CD14-positive monocyte (primary cell): Measurements from ENCODE around the gene ZNF23. TPM values are rescaled to one million over a fixed set of nuclear protein-coding genes. Genes with fewer than 3 reads are reported as not detected.

Source experiments
- DNase-seq, 3 donors: peaks; one replicate each; pipeline ENCODE4 v3.0.0-alpha.2; 2011 to 2022
- H2AFZ ChIP-seq: 2 replicates; pipeline ENCODE4 v1.6.0; 2012; ENCODE audit warnings: mild to moderate bottlenecking, low read depth, low read length, inconsistent platforms; ENCODE audit not compliant: insufficient read depth, poor library complexity, severe bottlenecking
- H3K27ac ChIP-seq, 2 donors: 1 replicate in 1 of 2; 2 replicates in 1 of 2; pipeline ENCODE4 v1.5.1; 2012 to 2013; ENCODE audit warnings: low read length in 2 of 2, control low read depth in 1 of 2, inconsistent platforms in 1 of 2, low read depth in 1 of 2, mild to moderate bottlenecking in 1 of 2
- H3K27me3 ChIP-seq, 2 donors: one replicate each; pipeline versions ENCODE4 v1.6.0 to v1.6.1; 2011 to 2013; ENCODE audit warnings: low read length in 2 of 2; ENCODE audit not compliant: control insufficient read depth in 2 of 2, insufficient read depth in 2 of 2
- H3K36me3 ChIP-seq, 2 donors: replicated peaks in 1 of 2; 1 replicate in 1 of 2; 2 replicates in 1 of 2; pipeline versions ENCODE4 v1.5.1 to v1.6.1; 2012 to 2013; ENCODE audit warnings: low read length in 2 of 2, control low read depth in 1 of 2, inconsistent platforms in 1 of 2, mild to moderate bottlenecking in 1 of 2; ENCODE audit not compliant: insufficient read depth in 2 of 2, control insufficient read depth in 1 of 2
- H3K4me1 ChIP-seq, 2 donors: 1 replicate in 1 of 2; 2 replicates in 1 of 2; pipeline versions ENCODE4 v1.5.1 to v1.6.1; 2012 to 2013; ENCODE audit warnings: low read length in 2 of 2, control low read depth in 1 of 2, inconsistent platforms in 1 of 2, mild to moderate bottlenecking in 1 of 2, moderate library complexity in 1 of 2; ENCODE audit not compliant: insufficient read depth in 2 of 2, control insufficient read depth in 1 of 2
- H3K4me2 ChIP-seq: replicated peaks from 2 replicates; pipeline ENCODE3; 2012; ENCODE audit warnings: low read length, moderate library complexity, mild to moderate bottlenecking; ENCODE audit not compliant: poor library complexity, severe bottlenecking; ENCODE audit errors: extremely low read depth
- H3K4me3 ChIP-seq, 3 experiments: fragments of 200-600 bp in 1 of 3; sonication (generic) in 1 of 3; replicated peaks in 1 of 3; 1 replicate in 2 of 3; 2 replicates in 1 of 3; pipeline ENCODE4 v1.5.1; 2011 to 2013; ENCODE audit warnings: low read length in 3 of 3, mild to moderate bottlenecking in 3 of 3, control low read depth in 2 of 3, low read depth in 2 of 3, inconsistent platforms in 1 of 3, moderate library complexity in 1 of 3
- H3K79me2 ChIP-seq: 2 replicates; pipeline ENCODE4 v1.6.0; 2012; ENCODE audit warnings: mild to moderate bottlenecking, control low read depth, inconsistent platforms, low read length, moderate library complexity; ENCODE audit not compliant: insufficient read depth
- H3K9ac ChIP-seq: 2 replicates; pipeline ENCODE4 v1.6.0; 2017; ENCODE audit warnings: low read length, mild to moderate bottlenecking; ENCODE audit not compliant: insufficient read depth, poor library complexity, severe bottlenecking
- H3K9me3 ChIP-seq, 2 donors: replicated peaks in 1 of 2; 1 replicate in 1 of 2; 2 replicates in 1 of 2; pipeline versions ENCODE4 v1.5.1 to v1.6.1; 2012 to 2013; ENCODE audit warnings: low read length in 2 of 2, control low read depth in 1 of 2; ENCODE audit not compliant: control insufficient read depth in 1 of 2, insufficient read depth in 1 of 2
- H4K20me1 ChIP-seq: 2 replicates; pipeline ENCODE4 v1.6.0; 2012; ENCODE audit warnings: mild to moderate bottlenecking, low read length, control low read depth, moderate library complexity; ENCODE audit not compliant: insufficient read depth
- H3K27ac Mint-ChIP-seq, 7 donors: one replicate each; pipeline ENCODE4 v1.8.0; 2020; ENCODE audit warnings: mild to moderate bottlenecking in 7 of 7, mixed read lengths in 7 of 7, moderate library complexity in 6 of 7, inconsistent platforms in 2 of 7
- H3K27me3 Mint-ChIP-seq, 3 donors: one replicate each; pipeline ENCODE4 v1.8.0; 2021 to 2022; ENCODE audit warnings: low read depth in 3 of 3, mild to moderate bottlenecking in 3 of 3, mixed read lengths in 3 of 3, moderate library complexity in 3 of 3, inconsistent platforms in 1 of 3
- H3K36me3 Mint-ChIP-seq, 2 donors: one replicate each; pipeline ENCODE4 v1.8.0; 2020; ENCODE audit warnings: mixed read lengths in 2 of 2, inconsistent platforms in 1 of 2, mild to moderate bottlenecking in 1 of 2
- H3K4me1 Mint-ChIP-seq: one replicate; pipeline ENCODE4 v1.8.0; 2020; ENCODE audit warnings: mild to moderate bottlenecking, mixed read lengths
- H3K4me3 Mint-ChIP-seq, 2 donors: one replicate each; pipeline ENCODE4 v1.8.0; 2020; ENCODE audit warnings: mild to moderate bottlenecking in 2 of 2, mixed read lengths in 2 of 2, moderate library complexity in 1 of 2
- H3K9me3 Mint-ChIP-seq, 7 donors: one replicate each; pipeline ENCODE4 v1.8.0; 2020 to 2022; ENCODE audit warnings: mixed read lengths in 7 of 7, mild to moderate bottlenecking in 6 of 7, moderate library complexity in 6 of 7, inconsistent platforms in 2 of 7
- WGBS: methylation state at CpG from one replicate; pipeline ENCODE4 v1.1.5; 2013; ENCODE audit warnings: missing lambda C conversion rate; ENCODE audit not compliant: insufficient coverage; 5-methylcytosine and 5-hydroxymethylcytosine counted together
- intact Hi-C, 2 donors: fragments of 100-400 bp; cut with micrococcal nuclease; formaldehyde crosslinking; loops; one replicate each; pipeline versions ENCODE4 v1.15.0 to v1.15.1; 2023
- polyA plus RNA-seq, 3 donors: library from polyadenylated mRNA; depleted of rRNA in 1 of 3; unstranded in 2 of 3; stranded (reverse) in 1 of 3; fragments of 300-500 nt in 2 of 3; fragments of >200 nt in 1 of 3; fragmentation: Illumina TruSeq in 2 of 3; gene quantifications; 1 replicate in 2 of 3; 2 replicates in 1 of 3; pipeline ENCODE4 v1.2.3, GENCODE V29; 2012 to 2021
- TF ChIP-seq, protein P1 (sequence below): fragments of 200-600 bp; IDR thresholded peaks from one replicate; pipeline ENCODE4 v1.8.0; 2022; ENCODE audit warnings: antibody characterized with exemption, mild to moderate bottlenecking

Gene ZNF23
- polyA plus RNA-seq, 3 donors, result 2.1 to 3.9 (median 2.8) TPM

DNA sequence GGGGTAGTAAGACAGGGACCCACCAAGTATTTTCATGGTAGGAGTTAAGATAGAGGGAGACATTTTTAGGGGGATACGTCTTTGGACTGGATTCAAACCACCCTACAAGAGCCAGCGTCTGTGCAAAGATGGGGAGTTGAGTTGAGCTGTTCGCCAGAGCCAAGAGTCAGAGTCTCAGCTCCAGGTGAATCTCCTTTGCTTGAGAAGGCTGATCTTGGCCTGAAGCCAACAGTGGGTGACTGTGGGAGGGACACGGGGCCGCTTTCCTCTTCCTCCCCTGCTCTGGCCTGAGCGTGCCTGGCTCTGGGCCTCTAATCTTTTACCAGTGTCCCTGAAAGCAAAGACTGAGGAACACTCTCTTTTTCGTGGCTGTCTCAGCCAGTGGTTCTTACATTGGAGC lies 25.6 kb downstream of the ZNF23 start:
- no peaks in the 10 kb centered on the region for H3K4me1 Mint-ChIP-seq
- no peaks in the 10 kb centered on the region for H3K79me2 ChIP-seq
- no peak for DNase-seq
- TF ChIP-seq, protein P1, sequence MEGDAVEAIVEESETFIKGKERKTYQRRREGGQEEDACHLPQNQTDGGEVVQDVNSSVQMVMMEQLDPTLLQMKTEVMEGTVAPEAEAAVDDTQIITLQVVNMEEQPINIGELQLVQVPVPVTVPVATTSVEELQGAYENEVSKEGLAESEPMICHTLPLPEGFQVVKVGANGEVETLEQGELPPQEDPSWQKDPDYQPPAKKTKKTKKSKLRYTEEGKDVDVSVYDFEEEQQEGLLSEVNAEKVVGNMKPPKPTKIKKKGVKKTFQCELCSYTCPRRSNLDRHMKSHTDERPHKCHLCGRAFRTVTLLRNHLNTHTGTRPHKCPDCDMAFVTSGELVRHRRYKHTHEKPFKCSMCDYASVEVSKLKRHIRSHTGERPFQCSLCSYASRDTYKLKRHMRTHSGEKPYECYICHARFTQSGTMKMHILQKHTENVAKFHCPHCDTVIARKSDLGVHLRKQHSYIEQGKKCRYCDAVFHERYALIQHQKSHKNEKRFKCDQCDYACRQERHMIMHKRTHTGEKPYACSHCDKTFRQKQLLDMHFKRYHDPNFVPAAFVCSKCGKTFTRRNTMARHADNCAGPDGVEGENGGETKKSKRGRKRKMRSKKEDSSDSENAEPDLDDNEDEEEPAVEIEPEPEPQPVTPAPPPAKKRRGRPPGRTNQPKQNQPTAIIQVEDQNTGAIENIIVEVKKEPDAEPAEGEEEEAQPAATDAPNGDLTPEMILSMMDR, result no peak
- H3K27me3 ChIP-seq, result peaks cover 0 to 2% of the 10 kb centered on the region in 2 donors
- no peak overlapping the region for H3K27ac ChIP-seq
- intact Hi-C loops, result no loop called here
- H3K4me2 ChIP-seq, result no peak overlapping the region
- H3K27me3 Mint-ChIP-seq, result peaks cover 11 to 21% (median 14%) of the 10 kb centered on the region in 3 donors
- H3K4me3 Mint-ChIP-seq, result no peak overlapping the region
- no peaks in the 10 kb centered on the region for H3K36me3 Mint-ChIP-seq
- no peak overlapping the region for H3K9ac ChIP-seq
- peaks cover 6 to 16% (median 7%) of the 10 kb centered on the region in 7 donors for H3K9me3 Mint-ChIP-seq
- 76% methylated on average over 2 of the region's 7 CpGs for WGBS
- peaks cover 0 to 8% of the 10 kb centered on the region in 2 donors for H3K9me3 ChIP-seq
- no peak overlapping the region for H2AFZ ChIP-seq
- no peaks in the 10 kb centered on the region for H3K4me1 ChIP-seq
- H3K36me3 ChIP-seq, result no peaks in the 10 kb centered on the region
- no peaks in the 10 kb centered on the region for H4K20me1 ChIP-seq
- H3K4me3 ChIP-seq, result no peak overlapping the region
- H3K27ac Mint-ChIP-seq, result no peak overlapping the region

DNA sequence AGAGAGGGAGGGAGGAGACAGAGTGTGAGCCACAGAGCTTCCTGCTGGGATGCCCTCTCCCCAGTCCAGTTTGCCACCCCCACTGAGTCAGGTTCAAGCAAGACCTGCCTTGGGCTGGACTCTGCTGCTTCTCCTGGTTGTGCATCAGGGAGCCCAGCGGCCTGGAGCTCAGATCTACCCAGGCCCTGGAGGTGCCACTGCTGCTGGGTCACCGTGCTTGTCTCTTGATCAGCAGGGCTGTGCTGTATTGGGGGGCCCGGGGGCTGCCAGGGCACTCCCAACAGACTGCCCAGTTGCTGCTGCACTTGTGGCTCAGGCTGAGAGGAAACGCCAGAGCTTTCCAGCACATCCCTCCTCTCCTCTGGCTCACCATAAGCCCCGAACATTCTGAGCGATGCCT lies 29.1 kb downstream of the ZNF23 start:
- Mint-ChIP-seq H3K4me1 (no peaks in the 10 kb centered on the region), H3K36me3 (no peaks in the 10 kb centered on the region), H3K27ac (no peak overlapping the region), H3K4me3 (no peak overlapping the region), H3K9me3 (peaks cover 2 to 14% (median 3%) of the 10 kb centered on the region in 7 donors), H3K27me3 (peaks cover 7 to 8% (median 7%) of the 10 kb centered on the region in 3 donors)
- no peaks in the 10 kb centered on the region for H3K27me3 ChIP-seq
- TF ChIP-seq, protein P1, result no peak
- H3K4me3 ChIP-seq, result no peak overlapping the region
- no peaks in the 10 kb centered on the region for H3K9me3 ChIP-seq
- H3K27ac ChIP-seq, result no peak overlapping the region
- 82% methylated on average over 4 of the region's 6 CpGs for WGBS
- no peaks in the 10 kb centered on the region for H3K36me3 ChIP-seq
- no peaks in the 10 kb centered on the region for H4K20me1 ChIP-seq
- intact Hi-C loops, result no loop called here
- no peak for DNase-seq
- no peaks in the 10 kb centered on the region for H3K4me1 ChIP-seq
- H2AFZ ChIP-seq, result no peak overlapping the region
- no peaks in the 10 kb centered on the region for H3K79me2 ChIP-seq
- no peak overlapping the region for H3K4me2 ChIP-seq
- H3K9ac ChIP-seq, result no peak overlapping the region
